NCI-H510A treated with DMSO at 0.1 percent for 48 hours (cell line): ENCODE results near the gene GGA1.
"Not testable (repeated sequence)": the region's sequence is repeated elsewhere in the genome, so short reads cannot be mapped to it uniquely, and the experiment has no call there.

ENCODE experiments used
- DNase-seq: peaks from one replicate; lab custom pipeline; 2025; lab: John Stamatoyannopoulos, UW

The GGA1 gene

GRCh38 chr22:37609240-37610152, 862 bp downstream of the GGA1 start:
- no peak for DNase-seq

DNA sequence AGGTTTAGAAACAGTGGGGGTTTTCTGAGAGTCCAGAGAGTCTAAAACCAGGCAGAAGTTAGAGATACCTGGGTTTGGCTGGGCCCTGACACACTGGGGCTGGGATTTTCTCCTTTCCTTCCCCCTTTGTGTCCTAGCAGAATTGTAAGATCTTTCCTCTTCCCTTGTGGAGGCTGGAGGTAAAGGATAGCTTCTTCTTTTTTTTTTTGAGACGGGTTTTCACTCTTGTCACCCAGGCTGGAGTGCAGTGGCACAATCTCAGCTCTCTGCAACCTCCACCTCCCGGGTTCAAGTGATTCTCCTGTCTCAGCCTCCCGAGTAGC, 1.5 kb downstream of the GGA1 start:
- not testable (repeated sequence) for DNase-seq

DNA sequence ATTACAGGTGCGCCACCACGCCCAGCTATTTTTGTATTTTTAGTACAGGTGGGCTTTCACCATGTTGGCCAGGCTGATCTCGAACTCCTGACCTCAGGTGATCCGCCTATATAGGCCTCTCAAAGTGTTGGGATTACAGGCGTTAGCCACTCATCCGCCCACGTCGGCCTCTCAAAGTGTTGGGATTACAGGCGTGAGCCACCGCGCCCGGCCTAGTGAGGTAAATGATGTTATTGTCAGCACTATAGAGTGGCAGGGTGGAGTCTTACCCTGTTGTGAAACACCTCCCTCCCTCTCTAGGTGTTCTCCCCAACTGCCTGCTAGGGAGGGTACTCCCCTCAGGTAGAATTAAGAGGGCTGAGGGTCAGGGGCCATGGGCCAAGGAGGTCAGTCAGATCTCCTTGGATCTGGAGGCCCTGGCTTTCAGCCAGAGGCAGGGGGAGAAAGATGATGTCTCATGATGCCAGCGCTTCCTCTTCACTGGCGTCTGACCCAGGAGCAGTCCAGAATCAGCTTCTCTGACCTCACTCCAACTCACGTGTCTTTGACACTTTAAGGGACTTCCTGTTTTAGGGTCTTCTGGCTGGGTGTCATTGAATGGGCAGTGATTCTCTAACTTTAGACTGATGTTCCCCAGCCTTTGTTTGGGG, 2.0 kb downstream of the GGA1 start:
- DNase-seq: no peak

DNA sequence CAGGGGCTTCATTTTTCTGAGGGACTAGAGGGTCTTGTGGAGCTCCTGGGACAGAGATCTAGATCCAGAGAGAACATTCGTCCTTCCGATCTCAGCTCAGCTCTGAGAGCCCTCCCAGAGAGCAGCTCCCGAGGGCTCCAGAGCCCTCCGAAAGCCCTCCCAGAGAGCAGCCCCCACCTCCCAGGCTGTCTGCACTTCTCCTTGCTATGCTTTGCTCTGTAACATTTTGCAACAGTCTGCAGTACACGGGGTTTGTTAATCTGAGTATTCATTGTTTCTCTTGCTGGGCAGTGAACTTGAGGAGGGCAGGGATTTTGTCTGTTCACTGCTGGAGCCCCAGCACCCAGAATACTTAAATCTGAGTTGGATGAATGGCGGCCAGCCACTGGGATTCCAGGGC, 2.6 kb downstream of the GGA1 start:
- DNase-seq: no peak

GRCh38 chr22:37616201-37617083, 7.8 kb downstream of the GGA1 start:
- DNase-seq: no peak

GRCh38 chr22:37617431-37617830, 8.8 kb downstream of the GGA1 start:
- no peak for DNase-seq

DNA sequence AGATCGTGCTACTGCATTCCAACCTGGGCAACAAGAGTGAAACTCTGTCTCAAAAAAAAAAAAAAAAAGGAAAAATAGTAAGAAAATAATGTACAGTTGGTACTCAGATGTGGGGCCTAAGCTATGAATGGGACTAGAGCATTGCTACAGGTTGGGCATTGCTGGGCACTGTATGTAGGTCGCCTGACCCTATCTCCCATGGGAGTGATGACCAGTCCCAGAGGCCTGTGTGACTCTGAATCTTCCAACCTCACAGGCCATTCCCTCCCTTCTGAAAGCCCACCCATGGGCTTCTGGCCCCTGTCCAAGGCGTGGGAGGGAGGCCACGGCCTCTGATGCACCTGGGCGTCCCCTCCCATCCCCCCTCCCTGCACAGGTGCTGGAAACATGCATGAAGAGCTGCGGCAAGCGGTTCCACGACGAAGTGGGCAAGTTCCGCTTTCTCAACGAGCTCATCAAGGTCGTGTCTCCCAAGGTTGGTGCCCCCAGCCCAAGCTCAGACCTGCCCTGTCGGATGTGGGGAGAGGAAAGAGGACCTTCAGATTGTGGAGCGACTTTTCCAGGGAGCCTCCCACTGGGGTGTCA, 9.5 kb downstream of the GGA1 start:
- no peak for DNase-seq

GRCh38 chr22:37618674-37619073, 10.0 kb downstream of the GGA1 start:
- DNase-seq: no peak

- DNase-seq: no peak
Observed at GRCh38 chr22:37619991-37620390, 11.4 kb downstream of the GGA1 start.

GRCh38 chr22:37621352-37621860, 12.8 kb downstream of the GGA1 start:
- no peak for DNase-seq

GRCh38 chr22:37623075-37624016, 14.7 kb downstream of the GGA1 start:
- peak; percentile 15 for DNase-seq

GRCh38 chr22:37624017-37624365, 15.4 kb downstream of the GGA1 start:
- DNase-seq: no peak

GRCh38 chr22:37624876-37625275, 16.2 kb downstream of the GGA1 start:
- DNase-seq: no peak

DNA sequence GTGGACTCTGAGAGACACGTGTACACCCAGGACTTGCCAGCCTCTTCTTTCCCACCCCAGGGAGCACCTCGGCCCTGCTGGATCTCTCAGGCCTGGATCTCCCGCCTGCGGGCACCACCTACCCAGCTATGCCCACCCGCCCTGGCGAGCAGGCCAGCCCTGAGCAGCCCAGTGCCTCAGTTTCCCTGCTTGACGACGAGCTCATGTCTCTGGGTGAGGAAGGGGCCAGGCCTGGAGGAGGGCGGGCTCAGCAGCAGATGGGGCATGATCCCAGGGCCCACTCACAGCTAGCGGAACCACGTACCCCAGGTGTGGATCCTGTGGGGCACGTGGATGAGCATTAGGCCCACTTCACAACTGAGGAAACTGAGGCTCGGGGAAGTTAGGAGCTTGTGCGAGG, 17.1 kb downstream of the GGA1 start:
- no peak for DNase-seq

- no peak for DNase-seq
Observed at GRCh38 chr22:37626144-37626543, 17.5 kb downstream of the GGA1 start.

- DNase-seq: no peak
Observed at GRCh38 chr22:37626556-37627075, 18.0 kb downstream of the GGA1 start.

DNA sequence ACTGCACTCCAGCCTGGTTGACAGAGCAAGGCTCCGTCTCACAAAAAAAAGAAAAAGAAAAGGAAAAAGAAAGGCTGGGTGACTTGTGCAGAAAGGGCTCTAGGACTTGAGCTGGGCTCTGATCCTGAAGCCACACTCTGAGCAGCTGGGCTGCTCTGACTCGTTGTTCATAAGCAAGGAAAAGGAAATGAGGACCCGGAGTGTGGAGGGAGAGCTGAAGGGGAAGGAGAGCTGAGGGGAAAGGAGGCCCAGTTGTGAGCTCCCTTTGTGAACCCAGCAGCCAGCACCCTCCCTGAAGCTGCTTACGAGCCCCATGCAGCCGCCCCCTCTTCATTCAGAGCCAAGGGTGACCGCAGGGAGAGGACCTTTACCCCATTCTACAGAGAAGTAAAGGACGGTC, 18.5 kb downstream of the GGA1 start:
- no peak for DNase-seq

DNA sequence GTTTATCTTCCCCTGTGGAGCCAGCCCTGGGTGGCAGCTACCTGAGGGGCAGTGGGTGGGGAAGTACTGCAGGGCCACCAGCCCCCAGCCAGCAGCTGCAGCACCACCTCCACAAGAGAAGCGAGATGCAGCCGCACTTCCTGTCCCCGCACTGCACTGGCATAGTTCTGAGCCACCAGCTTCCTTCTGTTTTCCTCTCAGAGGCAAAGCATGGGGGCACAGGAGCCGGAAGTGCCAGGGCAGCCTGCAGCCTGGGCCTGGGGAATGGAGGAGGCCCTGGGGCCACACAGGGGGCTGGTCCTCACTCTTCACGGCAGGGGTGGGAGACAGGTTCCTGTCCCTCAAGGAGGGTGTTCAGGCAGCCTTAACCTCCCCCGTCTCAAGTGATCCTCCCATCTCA, 18.9 kb downstream of the GGA1 start:
- no peak for DNase-seq

DNA sequence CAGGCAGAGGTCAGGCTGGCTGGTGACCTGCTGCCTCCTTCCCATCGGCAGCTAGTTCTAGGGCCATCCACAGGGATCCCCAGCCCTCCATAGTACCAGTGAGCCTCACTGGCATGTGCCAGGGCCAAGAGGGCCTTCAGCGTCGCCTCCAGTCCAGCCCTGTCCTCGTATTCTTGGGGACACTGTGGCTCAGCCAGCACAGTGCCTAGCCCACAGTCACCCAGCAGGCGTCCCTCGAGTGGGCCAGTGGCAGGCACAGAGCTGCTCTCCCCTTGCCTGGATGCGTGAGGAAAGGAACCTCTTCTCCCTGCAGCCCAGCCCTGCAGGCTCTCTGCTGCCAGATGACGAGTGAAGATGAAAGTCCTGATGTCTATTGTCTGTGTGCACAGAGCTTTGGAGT, 20.2 kb downstream of the GGA1 start:
- no peak for DNase-seq

DNA sequence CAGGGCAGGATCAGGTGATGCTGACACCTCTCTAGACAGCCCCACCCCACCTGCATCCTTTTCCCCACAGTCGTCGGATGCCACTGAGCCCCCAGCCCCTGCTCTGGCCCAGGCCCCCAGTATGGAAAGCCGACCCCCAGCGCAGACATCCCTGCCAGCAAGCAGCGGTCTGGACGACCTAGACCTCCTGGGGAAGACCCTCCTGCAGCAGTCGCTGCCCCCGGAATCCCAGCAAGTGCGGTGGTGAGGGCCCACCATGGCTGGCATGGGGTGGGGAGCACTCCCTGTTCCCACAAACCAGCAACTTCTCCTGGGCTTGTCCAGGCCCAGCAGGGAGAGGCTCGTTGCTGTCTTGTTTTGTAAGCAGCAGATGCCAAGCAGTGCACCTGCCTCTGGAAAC, 21.3 kb downstream of the GGA1 start:
- DNase-seq: no peak
